ENCODE measurements around the gene FRMD3.

Gene FRMD3

DNA sequence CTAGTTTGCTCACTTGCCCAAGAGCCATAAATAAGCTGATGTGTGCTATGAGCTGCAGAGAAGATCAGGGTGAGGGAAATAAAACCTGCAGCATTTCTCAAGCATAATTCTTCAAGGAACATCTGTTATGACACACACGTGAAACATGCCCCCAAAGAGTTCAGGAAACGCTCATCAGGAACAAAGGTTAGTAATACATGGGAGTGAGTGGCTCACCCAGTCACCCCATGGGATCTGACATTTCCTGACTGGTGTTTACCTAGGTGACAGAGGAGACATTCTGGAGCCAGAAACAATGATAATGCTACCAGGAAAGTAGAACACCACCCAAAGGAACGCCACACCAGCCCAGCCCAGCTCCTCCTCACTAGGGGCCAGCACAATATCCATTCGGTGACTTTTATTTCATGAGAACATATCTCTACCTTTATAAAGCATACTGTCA lies 66.0 kb downstream of the FRMD3 start:
- no peak for DNase-seq

- no peak for DNase-seq
Measured at GRCh38 chr9:83471241-83471640, 67.0 kb downstream of the FRMD3 start.

- DNase-seq: no peak
Measured at GRCh38 chr9:83469722-83470121, 68.5 kb downstream of the FRMD3 start.

DNA sequence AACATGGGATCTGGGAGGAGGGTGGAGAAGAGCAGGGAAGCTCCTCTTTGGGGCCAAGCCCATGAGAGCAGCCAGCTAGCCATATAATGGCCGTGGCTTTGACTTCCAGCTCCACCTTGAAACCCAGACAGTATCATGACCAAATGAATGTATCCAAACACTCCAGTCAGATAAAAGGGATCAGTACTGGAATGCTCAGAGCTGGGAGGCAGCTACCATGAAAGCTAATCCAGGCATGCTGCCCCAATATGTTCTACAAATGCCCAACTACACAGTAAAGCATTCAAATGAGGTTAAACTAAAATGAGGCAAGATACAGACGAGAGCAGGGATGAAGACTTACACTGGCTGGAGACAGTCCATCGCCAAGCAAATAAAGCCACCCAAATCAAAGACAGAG lies 69.4 kb downstream of the FRMD3 start:
- DNase-seq: no peak

DNA sequence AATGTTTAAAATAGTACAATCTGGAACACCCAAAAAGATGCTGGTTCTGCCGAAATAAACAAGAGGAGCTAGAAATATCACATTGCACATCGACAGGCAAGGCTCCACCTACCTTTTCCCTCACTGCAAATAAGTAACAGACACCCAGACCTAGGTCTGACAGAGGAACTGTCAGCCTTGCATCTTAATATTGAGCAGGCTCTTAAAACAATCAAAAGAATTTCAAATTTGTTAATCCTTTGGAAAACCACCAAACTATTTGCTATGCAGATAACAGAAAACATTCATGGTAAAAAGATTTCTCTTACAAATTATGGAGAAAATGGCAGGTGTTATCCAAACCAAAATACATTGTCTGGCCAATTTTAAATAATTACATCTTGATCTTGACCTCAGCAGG lies 71.3 kb downstream of the FRMD3 start:
- no peak for DNase-seq

- no peak for DNase-seq
Measured at GRCh38 chr9:83466351-83466750, 71.8 kb downstream of the FRMD3 start.

DNA sequence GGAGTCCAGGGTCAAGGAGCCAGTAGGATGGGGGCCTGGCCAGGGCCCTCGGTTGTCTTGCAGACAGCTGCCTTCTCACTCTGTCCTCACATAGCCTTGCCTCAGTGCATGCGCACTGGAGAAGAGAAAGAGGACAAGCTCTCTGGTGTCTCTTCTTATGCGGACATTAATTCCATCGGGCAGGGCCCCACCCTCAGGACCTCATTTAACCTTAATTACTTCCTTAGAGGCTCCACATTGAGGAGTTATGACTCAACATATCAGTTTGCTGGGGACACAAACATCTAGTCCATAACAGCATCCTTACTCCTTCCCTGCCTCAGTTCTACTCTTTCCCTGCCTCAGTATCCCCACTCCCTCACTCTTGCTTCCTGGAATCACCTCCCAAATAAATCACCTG lies 78.4 kb downstream of the FRMD3 start:
- no peak for DNase-seq

DNA sequence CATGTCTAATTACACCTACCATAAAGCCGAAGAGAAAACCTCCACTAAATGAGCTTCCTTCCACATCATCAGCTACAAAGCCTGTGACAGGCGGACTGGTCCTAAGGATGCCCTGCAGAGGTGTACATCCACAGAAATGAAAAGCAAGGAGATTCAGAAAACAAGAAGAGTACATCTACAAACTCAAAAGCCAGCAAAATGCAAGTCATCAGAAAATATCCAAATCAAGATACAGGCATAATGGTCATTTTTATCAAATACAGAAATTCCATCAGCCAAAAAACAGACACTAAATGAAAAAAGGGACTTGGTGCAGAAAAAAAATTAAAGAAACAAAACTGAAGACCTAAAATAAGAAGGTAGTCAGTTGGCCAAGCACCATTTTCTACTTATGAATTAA lies 79.7 kb downstream of the FRMD3 start:
- DNase-seq: no peak

DNA sequence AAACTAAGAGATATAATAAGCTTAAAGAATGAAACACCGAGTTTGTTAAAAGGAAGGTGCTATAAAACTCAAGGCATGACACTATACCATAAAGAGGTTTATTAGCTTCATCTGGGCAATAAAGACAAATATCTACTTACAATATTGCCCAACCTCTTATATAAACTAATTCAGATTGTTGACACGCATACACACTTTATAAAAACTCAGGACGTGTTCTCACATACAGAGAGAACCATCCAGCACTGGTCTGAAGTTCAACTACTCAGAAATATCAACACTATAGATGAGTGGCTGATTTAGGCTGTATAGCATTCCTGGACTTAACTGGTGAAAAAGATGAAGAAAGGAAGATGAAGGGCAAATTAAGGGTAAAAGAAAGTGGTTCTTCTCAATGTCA lies 81.2 kb downstream of the FRMD3 start:
- no peak for DNase-seq

DNA sequence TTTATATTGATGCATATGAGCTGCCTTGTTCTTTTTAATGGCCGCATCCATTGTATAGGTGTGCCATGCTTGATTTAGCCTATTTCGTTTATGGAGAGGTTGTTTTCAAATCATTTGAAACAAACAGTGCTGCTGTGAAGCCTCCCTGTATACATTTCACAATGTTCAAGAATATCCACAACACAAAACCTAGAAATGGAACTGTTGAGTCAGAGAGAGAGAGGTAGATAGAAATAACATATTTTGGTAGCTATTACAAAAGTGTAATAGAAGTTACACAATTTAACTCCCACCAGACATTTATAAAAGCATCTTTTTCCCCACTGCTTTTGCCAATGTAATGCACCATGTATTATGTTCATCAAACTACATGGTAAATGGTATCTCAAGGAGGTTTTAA lies 82.0 kb downstream of the FRMD3 start:
- no peak for DNase-seq

GRCh38 chr9:83454076-83454475 lies 84.1 kb downstream of the FRMD3 start:
- no peak for DNase-seq

- no peak for DNase-seq
Measured at GRCh38 chr9:83451308-83451707, 86.9 kb downstream of the FRMD3 start.

- DNase-seq: no peak
Measured at GRCh38 chr9:83449983-83450382, 88.2 kb downstream of the FRMD3 start.

- no peak for DNase-seq
Measured at GRCh38 chr9:83449166-83449565, 89.0 kb downstream of the FRMD3 start.

- no peak for DNase-seq
Measured at GRCh38 chr9:83448626-83449025, 89.6 kb downstream of the FRMD3 start.

DNA sequence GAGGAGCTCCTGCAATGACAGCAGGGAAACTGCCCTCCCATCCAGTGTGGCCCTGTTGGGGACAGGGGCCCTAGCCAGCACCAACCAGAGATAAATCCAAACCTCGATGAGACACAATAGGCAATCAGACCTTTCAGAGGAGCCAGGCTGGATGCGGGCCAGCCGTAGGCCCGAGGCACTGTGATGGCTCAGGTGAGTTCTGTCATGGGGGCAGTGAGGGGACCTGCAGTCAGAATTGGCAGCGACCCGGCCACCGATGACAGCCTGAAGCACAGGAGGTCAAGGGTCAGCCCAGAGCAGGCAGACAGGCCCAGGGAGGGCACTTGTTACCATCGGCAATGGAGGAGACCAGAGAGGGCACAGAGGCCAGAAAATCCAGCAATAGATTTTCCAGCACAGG lies 90.8 kb downstream of the FRMD3 start:
- DNase-seq: no peak

- DNase-seq: no peak
Measured at GRCh38 chr9:83445703-83446265, 92.4 kb downstream of the FRMD3 start.

- DNase-seq: no peak
Measured at GRCh38 chr9:83444110-83444509, 94.1 kb downstream of the FRMD3 start.

DNA sequence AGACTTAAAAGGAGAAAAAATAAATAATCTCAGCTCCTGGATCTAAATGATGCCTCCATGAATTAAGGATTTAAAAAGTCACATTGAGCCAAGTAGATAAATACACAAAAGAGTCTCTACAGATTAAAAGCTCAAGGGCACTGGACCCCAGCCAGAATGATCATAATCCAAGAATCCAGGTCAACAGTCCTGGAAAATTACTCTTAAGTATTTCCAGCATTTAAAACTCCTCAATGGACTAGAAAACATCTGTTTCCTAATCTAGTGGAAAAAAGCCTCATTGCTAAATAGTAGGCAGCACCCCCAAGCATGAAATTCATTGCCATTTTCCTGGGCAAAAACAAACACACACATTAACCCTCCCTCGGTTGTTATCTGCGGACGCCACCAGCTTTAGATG lies 96.8 kb downstream of the FRMD3 start:
- DNase-seq: no peak

DNA sequence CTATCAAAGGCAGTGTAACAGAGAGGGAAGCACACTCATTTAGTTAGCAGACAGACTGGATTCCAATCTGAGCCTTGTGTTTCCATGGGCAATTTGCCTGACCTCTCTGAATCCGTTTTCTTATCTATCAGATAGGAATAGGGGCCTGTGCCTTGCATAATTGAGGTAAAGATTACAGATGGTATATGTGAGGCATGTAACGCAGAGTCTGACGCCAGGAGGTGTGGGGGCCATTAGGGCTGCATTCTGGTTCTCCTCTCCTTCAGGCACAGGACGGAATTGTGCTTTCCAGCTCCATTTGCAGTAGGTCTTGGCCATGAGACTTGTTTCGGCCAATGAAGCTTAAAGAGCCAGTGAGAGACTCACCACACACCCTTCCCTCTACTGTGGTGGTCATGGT lies 97.6 kb downstream of the FRMD3 start:
- no peak for DNase-seq

GRCh38 chr9:83435301-83435700 lies 102.9 kb downstream of the FRMD3 start:
- no peak for DNase-seq

- no peak for DNase-seq
Measured at GRCh38 chr9:83434254-83434653, 103.9 kb downstream of the FRMD3 start.

DNA sequence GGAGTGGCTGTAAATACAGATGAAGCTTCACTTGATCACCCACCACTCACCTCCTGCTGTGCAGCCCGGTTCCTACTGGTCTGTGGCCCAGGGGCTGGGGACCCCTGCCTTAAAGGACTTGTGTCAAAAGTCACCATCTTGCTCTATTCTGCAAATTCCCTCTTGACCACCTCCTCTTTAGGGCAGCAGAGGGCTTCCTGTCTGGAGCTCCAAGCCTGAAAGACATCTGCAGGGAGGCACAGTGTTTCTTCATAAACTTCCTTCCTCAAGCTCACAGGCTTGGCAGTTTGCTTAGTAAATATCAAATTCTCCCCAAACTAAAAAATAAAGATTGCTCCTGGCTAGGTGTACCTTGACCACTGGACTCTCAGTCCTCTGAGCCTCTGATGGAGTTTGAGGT lies 104.4 kb downstream of the FRMD3 start:
- DNase-seq: no peak

DNA sequence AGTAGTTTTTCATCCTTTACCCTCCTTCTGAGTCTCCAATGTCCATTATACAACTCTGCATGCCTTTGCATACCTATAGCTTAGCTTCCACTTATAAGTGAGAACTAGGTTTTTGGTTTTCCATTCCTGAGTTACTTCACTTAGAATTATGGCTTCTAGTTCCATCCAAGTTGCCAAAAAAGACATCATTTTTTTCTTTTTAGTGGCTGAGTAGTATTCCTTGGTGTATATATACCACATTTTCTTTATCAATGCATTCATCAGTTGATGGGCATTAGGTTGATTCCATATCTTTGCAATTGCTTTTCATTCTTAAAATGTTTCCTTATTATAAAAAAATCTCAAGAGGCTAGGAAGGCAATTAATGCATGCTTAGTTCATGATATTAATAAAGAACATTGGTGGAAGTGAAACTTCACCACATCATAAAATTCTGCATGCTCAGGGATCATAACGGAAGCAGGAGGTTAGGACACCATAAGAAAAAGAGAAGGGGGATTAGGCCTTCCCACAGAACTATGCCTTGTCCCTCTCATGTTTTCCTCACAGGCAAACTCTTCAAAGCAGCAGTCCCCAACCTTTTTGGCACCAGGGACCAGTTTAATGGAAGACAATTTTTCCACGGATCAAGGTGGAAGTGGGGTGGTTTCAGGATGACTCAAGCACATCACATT lies 105.2 kb downstream of the FRMD3 start:
- no peak for DNase-seq

DNA sequence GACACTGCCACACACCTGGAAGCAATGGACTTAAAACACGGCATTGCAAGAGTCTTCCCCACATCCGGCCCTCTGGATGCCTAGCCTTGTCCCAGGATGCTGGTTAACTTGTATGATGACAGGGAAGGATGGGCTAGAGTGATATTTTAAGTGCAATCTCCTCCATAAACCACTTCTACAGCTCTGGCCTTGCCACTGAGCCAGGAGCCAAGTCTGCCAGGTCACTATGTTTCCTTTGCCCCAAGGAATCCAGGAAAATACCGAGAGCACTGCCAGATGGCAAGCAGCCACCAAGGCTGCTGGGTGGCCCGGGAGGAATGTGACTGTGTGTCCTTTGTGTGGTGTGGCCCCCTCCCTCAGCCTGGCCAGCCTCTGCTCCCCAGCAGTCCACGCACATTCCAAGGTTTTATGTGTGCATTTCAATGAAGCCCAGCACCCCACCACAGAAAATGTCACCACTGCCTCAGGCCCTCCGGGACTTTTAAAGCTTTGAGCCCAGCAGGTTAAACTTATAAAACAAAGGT lies 106.0 kb downstream of the FRMD3 start:
- DNase-seq: no peak
